ENCODE data around the gene TNS3.

TNS3 gene

DNA sequence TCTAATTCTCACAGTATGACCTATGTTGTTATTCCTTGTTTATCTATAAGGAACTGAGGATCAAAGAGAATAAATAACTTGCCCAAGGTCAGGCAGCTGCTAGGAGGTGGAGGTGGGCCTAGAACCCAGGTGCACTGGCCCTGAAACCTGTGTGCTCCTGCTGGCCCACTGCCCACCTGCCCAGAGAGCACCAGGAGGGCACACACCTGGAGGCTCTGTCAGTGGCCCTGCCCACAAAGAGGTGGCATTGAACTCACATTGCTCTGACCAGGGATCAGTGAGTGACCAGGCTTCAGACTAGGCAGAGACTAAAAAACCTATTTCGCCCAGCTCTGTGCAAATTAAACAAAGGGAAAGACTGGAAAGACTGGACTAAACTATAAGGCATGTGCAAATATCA is 210.6 kb downstream of the TNS3 start:
- DNase-seq (ENCODE audit: low read depth in 3 of 3): no peak

DNA sequence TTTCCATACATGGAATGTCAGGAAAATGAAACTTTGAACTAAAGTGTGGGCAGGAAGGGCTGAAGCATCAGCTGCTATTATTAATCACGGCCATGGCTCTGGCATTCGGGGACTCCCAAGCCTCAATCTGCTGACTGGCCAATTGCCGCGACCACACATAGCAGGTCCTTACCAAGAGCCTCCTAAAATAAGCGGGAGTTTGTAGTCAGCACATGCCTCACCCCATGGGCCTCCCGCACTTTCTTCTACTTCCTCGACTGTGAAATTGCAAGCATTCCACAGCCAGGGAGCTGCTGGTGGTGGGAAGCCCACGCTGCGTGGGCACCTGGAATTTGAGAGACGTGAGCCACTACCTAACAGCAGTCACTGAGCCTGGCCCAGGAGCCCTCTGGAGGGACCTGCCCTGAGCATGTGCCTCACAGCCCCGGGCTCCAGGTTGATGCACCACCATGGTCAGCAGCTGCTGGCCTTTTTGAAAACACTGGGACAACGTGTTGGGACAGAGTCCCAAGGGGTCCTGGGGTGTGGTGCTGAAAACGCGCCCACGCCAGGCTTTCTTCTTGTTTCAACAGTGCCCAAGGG is 211.4 kb downstream of the TNS3 start:
- DNase-seq (ENCODE audit: low read depth in 3 of 3): no peak

DNA sequence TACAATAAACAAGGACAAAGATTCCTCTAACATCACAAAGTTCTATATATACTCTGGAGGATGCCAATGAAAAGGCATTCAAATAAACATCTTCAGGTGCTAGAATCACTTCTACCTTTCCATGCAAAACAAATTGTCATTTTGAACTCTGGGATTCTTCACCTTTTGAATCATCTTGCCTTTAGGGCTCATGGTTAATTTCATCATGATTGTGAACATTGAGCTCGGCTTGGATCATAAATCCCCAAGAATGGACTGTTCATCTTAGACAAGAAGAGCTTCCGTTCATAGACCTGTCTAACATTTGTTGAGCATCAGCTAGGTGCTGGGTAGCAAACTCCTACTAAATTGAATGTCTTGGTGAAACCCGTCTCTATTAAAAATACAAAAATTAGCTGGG is 212.2 kb downstream of the TNS3 start:
- DNase-seq (ENCODE audit: low read depth in 3 of 3): no peak

DNA sequence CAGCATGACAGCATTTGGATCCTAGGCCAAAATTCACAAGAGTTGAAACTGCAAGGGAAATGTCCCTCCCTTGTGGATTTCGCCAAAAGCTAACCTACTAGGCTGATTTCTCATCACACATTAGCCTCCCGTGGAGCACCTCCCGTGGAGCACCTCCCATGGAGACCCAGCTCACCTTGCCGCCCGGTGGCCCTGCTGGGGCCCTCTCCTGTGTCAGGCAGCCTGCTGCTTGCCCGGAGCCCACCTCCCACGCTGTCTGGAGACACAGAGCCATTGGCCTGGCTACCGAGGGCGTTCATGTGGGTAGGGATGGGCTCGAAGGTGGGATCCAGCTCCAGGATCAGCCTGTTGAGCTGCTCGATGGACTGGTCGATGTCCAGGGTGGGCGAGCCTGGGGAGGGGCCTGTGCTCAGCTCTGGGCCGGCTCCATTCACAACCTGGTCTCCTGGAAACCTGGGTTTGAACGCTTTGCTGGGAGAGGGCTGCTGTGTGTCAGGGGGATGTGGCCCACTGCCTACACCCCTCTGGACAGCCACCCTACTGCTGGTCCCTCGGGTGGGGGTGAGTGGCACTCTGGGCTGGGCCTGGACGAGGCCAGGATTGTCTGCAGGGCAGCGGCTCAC is 213.6 kb downstream of the TNS3 start:
- no peak for DNase-seq (ENCODE audit: low read depth in 3 of 3)

DNA sequence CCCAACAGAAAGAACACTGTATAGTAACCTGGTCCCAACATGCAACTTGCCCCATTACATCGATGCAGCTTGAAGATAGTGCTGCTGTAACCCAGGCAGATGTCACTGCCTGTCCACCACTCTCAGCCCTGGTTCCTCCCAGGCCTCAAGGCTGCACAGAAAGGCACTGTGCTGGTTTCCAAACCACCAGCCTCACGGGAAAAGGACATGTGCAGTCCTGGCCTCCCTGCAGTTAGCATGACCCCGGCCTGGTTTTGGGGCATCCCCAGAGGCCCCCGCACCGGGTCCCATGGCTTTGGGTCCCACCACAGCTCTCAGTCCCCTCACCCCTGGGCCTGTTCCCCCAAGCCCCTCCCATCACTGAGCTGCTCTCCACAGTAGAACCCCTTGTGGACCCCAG is 214.5 kb downstream of the TNS3 start:
- DNase-seq (ENCODE audit: low read depth in 3 of 3): no peak

DNA sequence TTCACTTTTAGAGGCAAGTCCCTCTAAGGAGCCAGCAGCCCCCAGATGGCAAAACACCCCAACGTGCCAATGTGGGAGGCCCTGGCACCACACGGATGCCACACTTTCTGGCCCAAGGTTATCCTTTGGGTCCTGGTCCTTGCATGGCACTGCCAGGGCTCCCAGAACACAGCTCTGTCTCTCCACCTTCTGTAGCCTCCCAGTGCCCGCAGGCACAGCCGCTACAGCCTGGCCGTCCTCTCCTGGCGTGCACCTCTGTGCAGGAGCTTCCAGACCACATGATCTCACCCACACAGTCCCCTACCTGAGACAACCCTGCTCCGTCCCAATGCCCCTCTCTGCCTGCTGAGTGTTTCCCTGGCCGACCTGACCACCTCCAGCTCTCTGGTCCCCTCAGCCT is 215.0 kb downstream of the TNS3 start:
- no peak for DNase-seq (ENCODE audit: low read depth in 3 of 3)

DNA sequence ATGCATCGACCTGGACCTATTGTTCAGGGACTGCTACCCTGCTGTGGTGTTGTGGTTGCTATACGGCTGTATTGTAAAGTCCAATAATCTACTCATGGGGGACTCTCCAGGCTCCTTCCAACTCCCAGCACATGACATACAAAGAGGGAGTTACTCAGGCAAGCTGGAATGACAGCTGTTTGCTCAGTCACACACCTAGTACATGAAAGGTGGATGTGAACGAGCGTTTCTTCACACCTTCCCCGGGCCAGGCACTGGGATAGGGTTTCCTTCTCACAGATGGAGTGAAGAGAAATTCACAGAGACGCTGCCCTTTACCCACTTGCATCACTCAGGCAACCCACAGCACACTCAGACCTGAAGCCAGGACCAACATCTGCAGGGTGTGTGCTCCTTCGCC is 215.7 kb downstream of the TNS3 start:
- no peak for DNase-seq (ENCODE audit: low read depth in 3 of 3)

DNA sequence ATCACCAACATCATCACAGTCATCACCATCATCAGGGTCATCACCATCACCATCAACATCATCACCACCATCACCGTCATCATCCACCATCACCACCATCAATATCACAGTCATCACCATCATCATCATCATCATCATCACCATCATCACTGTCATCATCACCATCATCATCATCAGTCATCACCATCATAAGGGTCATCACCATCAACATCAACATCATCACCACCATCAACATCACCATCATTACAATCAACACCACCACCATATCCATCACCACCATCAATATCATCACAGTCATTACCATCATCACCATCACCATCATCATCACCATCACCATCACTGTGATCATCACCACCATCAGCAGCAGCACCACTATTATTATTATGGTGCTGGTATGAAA is 218.9 kb downstream of the TNS3 start:
- no peak for DNase-seq (ENCODE audit: low read depth in 3 of 3)

DNA sequence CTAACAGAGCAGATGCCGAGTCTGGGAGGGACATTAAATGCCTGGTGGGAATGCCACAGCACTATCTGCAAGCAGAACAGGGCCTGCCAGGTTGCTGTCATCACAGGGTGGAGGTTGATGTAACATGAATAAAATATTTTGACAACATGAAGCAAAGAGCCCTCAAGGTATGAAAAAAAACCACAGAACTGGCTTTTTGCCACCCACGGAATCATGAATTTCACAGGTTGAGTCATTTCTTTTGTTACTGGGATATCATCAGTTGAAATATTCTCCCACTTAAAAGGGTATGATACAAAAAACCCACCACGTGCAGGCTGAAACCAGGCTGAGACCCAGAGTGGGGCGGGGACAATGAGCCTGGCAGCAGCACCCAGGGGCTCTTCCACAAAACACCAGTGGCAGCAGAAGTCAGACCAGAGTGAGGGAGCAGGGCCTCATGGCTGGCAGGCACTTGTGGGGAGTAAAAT is 220.1 kb downstream of the TNS3 start:
- DNase-seq (ENCODE audit: low read depth in 3 of 3): no peak

DNA sequence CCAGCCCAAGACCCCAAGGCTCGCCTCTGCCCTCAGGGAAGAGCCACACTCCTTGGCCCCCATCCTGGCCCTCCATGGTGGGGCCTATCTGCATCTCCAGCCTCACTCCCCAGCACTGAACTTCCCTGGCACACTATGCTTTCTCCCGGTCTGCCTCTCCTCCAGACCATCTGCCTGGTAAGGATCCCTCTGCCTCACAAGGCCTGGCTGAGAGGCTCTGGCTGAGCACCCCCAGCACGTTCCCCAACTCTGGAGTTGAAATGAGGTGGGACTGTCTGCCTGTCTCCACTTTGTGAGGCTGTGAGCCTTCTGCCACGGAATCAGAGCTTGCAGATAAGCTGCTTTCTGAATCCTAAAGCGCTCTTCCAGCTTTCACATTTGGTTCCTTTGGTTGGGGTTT is 220.7 kb downstream of the TNS3 start:
- DNase-seq (ENCODE audit: low read depth in 3 of 3): no peak

DNA sequence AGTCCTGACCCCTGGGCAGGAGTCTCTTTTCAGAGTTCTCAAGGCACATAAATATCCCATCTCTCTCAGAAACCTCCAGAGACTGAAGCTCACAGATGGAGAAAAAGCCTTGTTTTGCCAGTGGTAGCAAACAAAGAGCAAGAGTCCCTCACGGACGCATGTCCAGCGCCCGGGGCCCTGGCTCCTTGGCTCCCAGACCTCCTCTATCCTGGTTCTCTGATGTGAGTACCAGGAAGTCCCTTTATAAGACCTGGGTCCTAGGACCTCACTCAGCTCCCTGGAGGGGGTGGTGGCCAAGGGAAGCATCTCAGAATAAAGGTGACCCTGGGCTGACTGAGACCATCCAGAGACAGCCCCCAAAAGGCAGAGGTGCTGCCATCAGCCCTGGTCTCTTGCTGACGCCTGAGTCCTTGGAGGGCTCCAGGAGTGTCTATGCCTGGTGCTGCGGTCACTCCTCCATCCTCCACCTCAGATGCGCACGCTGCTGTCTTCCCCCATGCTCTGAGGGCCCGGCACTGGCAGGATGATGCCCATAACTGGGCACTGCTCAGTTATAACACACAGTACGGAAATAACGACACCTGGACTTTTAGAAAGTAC is 221.5 kb downstream of the TNS3 start:
- no peak for DNase-seq (ENCODE audit: low read depth in 3 of 3)

DNA sequence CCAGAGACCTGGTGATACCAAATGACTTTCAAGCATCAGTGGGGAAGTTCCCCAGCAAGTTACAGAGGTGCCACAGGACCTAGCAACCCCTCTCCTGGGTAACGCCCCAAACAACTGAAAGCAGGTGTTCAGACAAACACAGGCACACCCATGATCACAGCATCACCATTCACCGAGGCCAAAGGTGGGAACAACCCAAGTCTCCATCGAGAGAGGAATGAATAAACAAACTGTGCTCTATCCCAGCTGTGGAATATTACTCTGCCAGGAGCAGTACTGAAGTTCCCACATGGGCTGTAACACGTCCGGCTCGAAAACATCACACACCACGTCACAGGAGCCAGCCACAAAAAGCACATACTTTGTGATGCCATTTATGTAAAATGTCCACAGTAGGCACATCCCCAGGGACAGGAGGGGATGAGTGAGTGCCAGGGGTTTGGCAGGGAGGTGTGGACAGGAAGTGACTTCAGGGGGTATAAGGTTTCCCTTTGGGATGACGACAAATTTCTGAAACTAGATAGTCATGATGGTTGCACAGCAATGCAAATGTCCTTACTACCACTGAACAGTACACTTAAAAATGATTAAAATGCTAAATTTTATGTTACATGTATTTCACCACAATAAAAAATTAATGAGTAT is 222.8 kb downstream of the TNS3 start:
- DNase-seq (ENCODE audit: low read depth in 3 of 3): no peak

DNA sequence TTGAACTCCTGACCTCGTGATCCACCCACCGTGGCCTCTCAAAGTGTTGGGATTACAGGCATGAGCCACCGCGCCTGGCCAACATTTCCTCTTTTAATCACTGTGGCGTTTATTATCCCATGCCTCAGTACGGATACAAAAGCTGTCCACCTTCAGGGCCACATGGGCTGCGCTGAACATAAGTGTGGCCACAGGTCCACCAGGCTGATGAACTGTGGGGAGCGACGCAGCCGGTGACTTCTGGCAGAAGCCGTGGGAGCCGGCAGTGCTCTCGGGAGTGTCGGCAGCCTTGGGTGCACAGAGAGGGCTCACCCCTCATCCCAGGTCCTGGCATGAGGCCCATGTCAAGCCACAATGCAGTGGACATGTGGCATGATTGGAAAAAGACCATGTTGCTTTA is 223.6 kb downstream of the TNS3 start:
- no peak for DNase-seq (ENCODE audit: low read depth in 3 of 3)

DNA sequence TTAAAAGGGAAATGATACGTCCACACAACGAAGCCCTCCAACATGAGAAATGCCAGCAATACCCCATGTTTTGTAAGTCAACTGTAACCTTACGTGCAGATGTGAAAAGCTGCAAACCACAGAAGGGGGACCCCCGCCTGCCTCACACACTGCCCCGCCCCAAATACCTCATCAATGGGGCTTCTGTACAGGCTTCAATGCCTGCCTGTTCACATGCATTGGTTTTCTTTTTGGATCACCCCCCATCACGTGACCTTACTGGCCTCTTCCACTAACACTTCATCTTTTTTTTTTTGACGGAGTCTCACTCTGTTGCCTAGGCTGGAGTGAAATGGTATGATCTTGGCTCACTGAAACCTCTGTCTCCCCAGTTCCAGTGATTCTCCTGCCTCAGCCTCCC is 224.0 kb downstream of the TNS3 start:
- DNase-seq (ENCODE audit: low read depth in 3 of 3): no peak

DNA sequence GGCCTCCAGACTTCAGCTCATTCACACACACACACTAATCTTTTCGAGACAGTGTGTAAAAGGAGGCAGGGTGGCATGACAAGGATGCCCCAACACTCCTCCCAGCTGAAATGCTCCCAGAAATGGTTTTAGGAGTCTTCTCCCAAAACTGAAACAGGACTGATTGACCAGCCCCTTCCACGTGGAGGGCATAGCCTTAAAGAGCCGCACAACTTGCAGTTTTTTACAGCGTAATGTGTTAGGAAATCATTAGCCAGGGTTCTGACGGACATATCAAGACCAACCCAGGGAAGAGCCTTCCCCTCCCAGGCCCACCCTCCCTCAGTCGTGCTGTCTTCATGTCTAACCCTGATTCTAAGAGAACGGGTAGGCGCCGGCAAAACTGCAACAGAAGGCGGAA is 224.6 kb downstream of the TNS3 start:
- no peak for DNase-seq (ENCODE audit: low read depth in 3 of 3)

DNA sequence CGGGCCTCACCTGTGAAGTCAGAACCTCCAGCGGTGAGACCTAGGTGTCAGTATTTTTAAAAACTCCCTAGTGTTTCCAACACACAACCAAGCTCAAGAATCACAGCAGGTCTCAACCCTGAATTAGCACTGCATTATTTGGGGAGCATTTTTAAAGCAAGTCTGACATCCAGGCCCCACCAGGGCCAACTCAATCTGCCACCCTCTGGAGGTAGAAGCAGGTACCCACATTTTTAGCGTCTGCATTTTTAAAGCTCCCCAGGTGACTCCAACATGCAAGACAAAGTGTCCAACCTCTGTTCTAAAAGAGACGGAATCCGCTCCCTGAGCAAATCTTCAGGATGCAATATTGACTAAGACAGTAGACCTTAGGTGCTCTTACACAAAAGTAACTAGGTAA is 225.7 kb downstream of the TNS3 start:
- DNase-seq (ENCODE audit: low read depth in 3 of 3): no peak

DNA sequence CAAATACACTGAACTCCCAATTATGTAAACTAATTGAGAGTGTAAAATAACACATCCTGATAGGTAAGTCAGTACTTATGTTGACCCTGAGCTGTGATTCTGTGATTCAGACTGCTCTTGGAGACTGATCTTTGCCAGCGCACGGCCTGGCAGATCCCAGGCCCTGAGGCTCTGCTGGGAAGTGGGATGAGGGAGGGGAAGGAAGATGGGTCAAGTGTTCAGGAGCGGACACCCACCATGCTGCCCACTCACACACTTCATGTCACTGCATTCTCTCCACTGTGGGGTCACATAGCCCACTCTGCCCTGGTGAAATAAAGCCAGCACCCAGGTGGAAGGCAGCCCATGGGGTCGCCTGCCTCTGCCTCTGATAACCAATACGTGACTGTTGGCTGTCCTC is 226.2 kb downstream of the TNS3 start:
- no peak for DNase-seq (ENCODE audit: low read depth in 3 of 3)

DNA sequence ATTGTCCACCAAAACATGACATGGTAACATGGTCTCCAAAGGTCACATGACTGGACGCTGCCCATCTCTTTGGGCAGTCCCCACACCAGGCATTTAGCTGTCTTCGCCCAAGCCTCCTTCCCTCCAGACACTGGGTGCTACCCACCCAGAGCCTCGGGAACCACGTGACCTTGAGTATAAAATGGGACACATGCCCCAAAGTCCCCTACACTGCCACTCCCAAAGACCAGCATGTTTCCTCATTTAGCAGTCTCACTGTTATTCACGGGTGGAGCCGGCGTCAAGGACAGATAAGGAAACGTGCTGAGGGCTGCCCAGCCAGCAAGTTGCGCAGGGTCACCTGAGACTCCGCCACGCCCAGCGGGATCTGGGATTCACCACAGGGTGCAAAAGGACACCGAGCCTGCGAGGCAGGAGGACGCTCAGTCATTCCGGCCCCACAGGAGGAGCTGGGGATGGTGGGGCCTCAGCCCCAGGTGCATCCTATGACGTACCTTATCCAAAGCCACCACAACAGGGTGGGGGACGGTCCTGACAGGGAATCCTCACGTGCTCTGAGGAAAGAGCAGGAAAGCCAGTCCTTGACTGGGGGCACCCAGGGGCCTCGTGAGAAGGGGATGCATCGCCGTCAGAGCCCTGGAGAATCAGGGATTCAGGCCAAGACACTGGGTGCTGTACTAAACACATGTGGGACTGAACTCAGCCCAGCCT is 226.9 kb downstream of the TNS3 start:
- no peak for DNase-seq (ENCODE audit: low read depth in 3 of 3)

DNA sequence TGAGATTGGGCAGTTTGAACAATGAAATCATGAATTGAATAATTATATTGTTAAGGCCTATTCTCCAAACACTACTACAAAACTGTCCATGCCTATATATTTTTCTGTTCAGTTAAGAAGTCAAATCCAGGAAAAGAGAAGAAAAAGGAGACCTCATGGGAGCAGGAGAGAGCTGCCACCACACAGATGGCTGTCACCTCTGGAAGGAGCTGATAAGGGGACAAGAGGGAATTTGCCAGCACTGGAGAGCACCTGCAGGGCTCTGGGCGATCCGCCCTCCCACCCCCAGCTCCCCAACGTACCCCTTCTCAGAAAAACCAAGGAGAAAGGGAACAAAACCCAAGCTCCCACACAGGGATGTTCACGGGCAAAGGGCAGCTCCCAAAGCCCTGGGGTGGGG is 227.8 kb downstream of the TNS3 start:
- DNase-seq (ENCODE audit: low read depth in 3 of 3): no peak

DNA sequence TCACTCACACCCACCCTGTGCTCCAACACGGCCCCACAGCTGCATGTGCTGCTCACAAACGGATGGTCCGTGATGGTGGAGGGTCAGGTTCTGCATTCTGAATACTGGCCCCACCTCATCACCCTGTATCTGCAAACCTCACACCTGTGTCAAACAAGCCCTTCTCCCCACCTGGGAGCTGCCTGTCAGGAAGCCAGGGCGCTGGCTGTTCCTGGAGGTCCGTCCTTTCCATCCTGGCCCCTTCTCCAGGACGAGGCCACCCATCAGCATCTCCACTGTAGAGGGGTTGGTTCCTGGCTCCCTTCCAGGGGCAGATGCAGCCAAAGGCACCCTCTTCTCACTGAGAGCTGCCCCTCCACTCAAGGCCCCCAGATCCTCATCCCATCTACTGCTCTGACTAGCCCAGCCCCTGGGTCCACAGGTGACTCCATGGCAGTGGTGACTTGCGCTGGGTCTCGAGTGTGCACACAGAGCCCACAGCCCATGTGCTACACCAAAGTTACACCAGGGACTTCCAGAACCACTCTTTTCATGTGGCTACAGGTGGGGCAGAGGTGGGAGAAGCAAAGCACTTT is 229.4 kb downstream of the TNS3 start:
- DNase-seq (ENCODE audit: low read depth in 3 of 3): no peak

DNA sequence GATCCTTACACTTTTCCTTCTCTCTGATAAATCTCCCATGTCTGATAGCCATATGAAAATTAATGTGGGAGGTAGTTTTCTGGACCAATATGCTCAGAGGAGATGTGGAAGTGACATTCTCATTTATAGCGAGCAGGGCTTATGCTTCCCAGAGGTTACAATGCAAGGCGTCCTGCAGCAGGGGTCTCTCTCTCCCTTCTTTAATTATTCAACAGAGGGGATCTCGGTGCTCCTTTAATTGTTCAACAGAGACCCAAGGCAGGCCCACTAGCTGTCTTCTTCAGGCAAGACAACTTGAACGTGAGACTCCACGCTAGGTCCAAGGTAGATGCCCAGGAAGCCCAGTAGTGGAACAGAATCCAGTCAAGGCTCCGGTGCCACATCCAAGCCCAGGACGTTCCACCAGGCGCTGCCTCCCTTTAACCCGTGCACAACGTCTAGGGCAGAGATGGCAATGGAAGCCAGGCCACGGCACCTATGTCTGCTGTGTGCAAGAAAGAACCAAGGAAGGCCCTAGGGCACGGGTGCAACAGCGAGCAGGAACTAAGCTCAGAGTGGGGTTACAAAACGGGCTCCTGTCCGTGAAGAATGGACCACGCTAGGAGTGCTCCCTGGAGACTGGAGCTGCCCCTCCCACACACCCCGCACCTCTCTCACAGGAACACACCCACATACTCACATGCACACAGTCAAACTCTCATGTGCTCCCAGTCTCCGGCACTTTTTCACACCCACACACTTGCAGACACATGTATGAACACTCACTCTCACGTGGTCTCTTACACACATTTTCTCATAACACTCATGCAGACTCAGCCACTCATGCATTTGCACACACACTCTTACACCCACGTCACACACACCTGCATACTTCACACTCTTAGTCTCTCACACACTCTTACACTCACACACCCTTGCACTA is 230.4 kb downstream of the TNS3 start:
- DNase-seq (ENCODE audit: low read depth in 3 of 3): no peak

Measured in stimulated activated CD4-positive, alpha-beta T cell treated with anti-CD3 and anti-CD28 coated beads, TNF-alpha, amount 100 ng/mL, for 4 hours (primary cell).